Stimulated activated CD4-positive, alpha-beta T cell treated with anti-CD3 and anti-CD28 coated beads, Interleukin-1b, Interleukin-23, amount 100 ng/mL, for 24 hours (primary cell): Measurements from ENCODE around the gene KMO.

Source experiments
- DNase-seq, 4 experiments: peaks; one replicate each; pipeline ENCODE4 v3.0.0-alpha.2; 2020; ENCODE audit warnings: low read depth in 4 of 4, low spot score in 1 of 4

The KMO gene

DNA sequence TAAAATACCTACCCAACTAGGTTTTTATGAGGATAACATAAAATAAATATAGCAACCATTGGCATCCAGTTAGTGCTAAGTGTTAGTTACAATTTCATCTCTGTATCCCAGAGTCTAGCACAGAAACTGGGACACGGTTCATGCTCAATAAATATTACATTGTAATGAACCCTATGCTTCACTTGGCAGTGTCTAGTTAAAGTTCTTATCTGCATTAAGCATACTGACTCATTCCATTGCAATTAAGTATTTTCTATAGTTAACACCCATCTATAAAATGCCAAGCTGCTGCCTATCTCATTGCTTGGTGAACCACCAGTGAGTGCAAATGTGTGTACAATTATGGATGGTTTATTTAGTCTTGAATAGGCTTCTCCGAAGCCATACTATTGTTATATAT, 92.8 kb downstream of the KMO start:
- no peak for DNase-seq

DNA sequence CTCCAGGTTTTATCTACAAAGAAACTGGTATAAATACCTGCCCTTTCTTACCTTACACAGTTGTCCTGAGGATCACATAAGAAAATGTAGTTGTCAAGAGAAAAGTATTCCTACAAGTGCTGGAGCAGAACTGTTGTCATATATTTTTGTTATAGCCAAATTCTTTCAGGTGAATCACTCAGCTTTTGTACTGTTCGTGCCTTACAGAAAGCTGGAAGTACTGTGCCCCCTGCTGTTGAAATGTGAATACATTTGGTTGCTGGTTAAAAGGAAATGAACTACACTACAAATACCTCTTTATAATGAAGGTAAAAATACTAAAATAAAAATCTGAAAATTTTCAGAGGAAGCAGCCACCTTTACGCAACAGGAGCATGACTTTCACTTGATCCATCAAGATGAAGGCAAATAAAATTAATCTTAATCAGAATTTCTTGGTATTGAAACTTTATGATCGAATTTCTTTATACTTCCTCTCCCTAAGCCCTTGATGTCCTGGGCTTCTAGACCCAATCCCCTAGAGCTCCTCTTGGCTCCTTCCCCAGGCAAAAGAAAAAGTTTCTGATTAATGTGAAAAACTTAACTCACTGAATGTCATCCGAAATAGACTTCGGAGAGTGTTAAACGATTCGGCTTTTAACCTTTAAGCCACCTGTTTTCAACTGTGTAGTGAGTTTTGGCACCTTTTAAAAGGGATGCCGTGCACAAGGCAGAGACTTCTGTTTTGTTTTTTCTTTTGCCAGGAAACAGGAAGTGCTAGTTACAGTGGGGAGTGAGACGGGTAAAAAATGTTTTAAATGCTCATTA, 95.5 kb downstream of the KMO start:
- DNase-seq, result peak in 1 of 4 experiments; percentile 7

DNA sequence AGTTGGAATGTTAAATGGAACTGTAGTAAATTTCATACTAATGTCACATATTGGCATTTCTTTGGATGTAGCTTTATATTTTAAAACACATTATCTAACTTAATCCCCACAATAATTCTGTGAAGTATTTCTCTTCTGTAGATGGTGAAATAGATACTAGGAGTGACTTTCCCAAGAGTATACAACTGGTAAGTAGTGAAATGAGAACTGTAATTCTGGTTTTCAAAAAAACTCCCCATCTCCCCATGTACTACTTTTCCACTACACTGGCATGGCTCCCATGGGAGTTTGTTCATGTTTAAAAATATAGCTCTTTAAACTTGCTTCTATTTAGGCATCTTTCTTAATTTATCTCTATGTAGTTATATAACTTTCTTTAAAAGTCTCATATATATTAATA, 97.8 kb downstream of the KMO start:
- no peak for DNase-seq

DNA sequence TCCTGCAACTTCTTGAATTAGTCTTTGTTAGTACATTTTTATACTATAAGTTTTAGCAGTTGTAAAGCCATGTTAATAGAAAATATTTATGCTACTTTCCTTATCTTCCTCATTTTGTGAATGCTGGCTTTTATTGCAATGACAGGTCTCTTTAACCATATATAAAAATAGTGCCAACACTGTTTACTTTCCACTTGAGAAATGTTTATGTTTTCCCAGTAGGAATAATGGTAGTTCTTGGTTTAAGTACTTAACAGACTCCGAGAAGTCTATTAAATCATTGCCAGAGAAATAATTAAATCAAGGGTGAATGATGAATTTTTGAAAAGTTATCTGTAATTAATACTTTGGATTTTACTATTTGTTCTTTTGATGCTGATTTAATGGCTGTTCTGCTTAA, 98.3 kb downstream of the KMO start:
- no peak for DNase-seq

DNA sequence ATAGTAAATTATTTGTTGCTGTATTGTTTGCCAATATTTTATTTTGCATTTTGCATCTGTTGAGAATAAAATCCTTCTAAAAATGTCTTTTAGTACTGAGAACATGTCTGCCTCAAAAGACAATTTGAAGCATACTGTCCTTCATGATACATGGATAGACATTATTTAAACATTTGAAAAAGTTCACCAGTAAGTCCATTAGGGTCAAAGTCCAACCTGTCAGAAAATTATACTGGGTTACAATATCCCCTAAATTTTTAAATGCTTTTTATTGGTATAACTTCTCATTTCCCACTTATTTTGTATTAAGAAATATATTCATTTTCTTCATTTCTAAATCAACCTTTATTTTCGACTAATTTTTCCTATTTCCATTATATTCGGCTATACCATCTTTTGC, 98.7 kb downstream of the KMO start:
- no peak for DNase-seq

DNA sequence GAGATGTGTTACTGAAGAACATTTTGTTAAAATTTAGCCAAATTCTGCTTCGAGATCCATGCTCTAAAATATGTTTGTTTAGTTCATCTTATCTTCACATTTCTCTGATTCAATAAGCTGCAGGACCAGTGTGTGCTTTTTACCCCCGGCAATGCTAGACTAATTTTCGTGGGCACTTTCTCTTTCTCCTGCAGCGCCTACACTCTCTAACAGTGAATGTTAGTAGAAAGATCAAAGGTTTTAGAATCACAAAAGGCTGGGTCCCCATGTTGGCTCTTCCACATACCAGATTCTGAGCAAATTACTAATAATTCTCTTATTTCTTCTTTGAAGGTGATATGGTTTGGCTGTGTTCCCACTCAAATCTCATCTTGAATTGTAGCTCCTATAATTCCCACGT, 99.5 kb downstream of the KMO start:
- no peak for DNase-seq

DNA sequence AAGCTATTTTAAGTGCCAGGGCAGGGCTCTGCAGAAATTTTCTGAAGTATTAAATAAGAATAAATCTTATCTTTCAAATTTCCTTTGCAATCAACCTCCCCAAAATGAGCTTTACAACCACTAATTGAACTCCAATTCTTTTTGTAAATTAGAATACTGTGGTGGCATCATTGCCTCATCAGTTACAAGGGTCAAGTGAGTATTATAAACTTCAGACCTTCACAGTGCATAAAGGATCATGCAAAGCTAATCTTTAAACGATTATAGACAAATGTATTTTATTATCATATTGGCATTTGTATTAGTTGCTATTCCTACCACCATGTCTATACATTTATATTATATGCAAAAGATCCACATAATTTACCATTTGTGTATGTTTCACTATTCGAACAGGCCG, 100.8 kb downstream of the KMO start:
- DNase-seq, result no peak

DNA sequence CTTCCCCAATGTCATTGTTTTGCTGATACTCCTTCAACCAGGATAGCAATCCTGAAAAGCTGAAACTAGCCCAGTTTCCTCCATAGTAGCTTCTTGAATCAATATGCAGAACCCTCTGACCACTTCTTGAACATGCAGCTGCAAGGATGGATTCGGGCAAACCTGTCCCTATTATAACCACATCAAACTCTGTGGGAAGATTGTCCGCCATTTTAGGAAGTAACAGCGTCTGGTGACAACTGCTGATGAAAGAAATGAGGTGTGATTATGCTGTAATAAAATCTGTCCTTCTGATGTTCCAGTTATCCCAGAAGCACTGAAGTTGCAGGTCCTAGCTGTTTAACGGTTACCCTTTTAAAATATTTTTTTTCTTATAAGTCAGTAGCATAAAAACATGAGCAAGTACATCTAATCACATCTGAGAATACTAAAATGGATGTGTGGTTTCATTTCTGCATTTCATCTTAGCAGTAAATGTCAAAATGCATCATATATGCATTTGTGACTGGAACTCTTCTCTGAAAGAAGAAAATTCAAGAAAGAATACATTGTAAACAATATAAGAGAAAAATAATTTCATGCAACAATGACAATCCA, 103.5 kb downstream of the KMO start:
- no peak for DNase-seq

DNA sequence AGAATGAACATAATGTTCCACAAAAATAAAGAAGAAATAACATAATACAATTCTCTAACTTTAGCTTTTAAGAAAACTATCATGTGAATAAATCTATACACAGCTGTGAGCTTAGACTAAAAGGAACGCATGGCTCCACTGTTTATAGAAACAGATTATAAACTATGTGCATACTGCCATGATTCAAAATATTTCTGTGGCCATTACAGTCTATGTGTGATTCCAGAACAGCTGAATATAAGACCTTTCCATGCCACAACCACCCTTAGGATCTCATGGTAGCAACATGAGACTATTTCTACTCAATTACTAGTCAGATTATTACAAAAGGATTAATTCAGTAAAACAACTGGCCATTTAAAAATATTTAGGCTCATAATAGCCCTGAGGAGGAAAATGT, 104.1 kb downstream of the KMO start:
- DNase-seq, result no peak

DNA sequence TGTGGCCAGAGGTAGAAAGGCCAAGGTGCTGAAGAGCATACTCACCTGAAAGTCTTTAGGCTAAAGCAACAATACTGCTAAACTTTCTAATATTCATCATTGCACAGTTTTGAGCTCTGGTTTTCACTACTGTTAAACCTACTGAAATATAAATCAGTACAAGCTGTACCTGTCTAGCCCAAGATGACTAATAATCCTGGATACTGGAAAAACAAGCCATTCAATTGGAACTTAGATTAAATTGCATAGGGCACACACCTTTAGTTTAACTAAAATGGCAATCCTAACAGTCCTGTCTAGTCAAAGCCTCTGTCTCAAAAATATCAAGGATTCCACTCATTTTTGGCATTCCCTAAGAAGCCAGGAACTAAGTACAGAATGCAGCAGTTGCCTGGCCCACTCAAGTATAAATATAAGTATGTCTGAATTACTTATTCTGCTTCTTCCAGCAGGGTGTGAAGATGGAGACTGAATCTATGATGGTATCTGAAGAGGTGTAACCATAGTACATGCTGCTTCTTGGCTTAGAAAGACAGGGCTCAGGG, 104.9 kb downstream of the KMO start:
- no peak for DNase-seq

DNA sequence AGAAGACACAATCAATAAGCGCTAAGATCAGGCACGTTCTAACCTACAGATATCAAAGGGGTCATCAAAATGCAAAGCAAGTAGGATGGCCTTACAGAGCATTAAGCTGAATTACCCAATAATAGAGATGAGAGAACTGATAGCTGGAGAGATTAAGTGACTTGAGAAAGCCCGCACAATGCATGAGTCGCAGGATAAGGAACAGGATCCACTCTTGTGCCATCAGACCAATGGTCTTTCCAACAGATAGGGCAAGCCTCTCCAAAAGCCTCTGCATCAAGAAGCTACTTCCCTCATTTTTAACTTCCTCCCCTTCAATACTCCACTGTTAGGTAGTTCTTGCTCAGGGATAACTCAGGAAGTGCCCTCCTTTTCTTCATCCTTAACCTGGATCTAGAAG, 105.4 kb downstream of the KMO start:
- no peak for DNase-seq

DNA sequence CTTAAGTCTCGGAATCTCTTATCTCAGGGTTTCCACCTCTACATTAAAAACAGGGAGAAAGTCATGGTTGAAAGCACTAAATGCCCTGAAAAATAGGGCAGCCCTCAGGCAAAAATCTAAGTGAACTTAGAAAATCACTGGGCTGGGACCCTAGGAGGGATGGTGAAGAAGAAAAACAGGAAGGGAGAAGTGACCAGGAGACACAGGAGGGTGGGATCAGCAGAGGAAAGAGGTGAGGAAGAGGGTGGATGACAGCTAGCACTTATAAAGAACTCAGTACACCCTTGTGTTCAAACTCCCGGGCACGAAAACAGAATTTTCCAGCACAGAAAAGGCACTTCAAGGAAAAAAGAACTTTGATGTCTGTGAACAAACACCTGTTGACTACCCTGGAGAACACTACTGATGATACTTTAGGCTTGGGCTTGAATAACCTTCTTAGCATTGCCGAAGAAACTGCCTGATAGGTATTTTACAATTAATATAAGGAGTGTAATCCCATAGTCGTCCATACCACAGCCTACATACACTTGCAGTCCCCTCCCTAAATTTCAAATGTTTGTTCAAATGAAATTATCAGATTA, 106.0 kb downstream of the KMO start:
- DNase-seq, result no peak

DNA sequence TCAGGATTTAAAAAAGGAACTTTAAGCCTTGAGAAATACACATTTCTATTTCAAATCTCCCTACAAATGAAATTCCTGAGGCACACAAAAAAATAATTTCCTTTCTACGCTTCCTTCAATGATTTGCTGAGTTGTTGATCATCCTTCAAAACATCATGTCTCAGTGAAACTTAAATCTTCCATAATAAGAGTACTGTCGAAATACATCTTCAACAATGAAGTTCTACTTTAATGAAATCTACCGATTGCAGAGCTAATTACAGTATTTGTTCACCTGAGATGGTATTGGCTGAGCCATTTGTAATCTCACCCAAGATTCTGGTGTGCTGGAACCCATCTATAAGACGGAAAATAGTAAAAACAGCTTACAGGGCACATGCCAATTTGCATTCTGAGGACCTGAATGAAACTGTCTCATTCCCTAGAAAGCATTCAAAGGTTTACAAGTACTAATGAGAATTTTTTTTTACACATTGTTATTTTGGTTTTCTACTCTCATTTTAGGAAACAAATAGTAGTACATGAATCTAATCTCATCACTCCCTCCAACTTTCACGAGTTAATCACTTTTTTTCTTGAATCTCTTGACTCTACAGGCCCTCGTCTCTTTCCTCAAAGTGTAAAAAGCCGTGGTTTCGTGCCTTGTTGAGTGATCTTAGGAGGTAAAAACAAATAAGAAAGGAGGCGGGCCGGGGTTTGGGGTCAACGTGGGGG, 106.9 kb downstream of the KMO start:
- no peak for DNase-seq

DNA sequence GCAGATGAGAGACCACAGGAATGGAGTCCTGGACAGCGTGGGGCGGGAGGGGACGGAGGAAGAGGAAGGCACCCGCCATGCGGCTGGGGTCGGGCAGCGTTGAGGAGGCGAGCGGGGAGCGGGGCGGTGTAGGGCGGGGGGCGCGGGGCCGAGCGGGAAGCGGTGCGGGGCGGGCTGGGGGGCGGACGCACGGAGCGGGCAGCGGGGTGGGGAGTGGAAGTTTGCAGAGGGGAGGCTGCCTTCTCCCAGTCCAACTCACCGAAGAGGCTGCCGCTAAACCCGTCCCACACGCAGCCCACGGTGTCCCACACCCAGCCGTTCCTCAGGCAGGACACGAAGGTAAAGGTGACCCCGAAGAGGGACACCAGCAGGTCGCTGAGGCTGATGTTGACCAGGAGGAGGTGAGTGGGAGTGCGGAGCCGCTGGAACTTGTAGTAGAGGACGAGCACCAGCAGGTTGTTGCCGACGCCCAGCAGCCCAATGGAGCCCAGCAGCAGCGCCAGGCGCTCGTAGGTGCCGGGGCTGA, 107.5 kb downstream of the KMO start:
- peak in 3 of 4 experiments; percentile 3 to 24 (median 7) for DNase-seq

DNA sequence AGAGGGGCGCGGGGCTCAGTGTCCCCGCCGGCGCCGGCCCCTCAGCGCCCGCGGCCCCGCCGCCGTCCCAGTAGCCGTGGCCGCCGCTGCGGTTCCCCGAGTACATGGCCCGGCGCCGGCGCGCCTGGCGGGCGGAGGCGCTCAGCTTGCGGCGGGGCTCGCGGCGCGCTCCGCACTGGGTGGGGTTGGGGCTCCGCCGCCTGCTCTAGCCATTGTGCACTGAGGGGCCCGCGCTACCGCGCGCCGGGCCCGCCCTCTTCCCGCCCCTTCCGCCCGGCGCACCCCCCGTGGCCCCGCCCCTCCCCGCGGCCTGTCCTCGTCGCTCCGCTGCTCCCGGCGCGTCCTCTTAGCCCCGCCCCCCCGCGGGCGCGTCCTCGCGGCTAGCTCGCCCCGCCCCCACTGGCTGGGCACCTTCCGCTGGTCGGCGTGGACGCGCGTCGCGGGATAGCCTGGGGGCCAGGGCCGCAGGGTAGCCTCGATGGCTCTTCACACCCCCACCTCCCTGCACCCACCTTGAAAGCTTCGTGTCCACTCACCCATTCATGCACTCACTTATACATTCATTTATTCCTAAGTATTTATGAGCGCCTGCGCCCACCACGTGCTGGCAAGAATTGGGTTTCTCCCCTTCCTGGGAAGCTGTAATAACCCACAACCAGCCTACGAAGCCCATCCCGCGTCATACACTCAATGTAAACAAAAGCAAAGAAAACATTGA, 108.1 kb downstream of the KMO start, which contains the start of the genes CHML and OPN3:
Gene CHML (minus strand): TSS at position 221 of the 718 bp plus-strand sequence. CDS start 4,603 bp downstream, outside the sequence.
Gene OPN3 (minus strand): TSS at position 221 of the 718 bp plus-strand sequence. CDS start 115 bp downstream, at position 106.
- peak; percentile 88 to 94 (median 90) for DNase-seq

DNA sequence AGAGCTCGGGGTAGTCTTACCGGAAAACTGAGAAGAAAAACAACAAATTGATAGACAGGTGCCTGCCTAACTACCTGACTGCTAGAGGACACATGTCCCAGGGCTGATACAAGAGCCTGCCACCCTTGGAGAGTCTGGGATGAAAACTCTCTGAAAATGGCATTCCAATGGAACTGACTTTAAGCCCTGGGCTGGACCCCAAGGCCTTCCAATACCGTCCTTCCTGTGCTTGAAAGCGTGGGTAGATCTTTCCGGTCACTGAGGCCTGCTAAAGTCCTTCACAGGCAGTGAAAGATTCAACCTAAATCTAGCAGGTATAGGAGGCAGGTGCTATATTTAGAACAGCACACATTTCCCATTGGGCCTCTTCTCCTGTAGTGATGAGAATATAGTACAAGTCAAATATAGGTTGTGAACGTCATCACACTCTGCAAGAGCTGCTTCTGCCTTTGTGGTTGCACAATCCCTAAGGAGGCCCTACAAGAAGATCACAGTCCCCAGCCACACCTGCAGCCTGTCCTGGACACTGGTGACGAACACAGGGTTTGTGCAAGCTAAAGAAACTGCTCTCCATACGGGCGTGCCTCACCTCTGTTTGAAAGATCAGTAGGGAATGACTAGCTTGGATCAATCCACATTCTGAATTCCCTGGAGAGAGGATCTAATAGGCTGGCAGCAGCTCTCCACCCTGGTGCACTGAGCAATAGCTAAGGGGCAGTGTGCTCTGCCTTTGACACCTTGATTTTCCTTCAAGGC, 108.9 kb downstream of the KMO start:
- no peak for DNase-seq

DNA sequence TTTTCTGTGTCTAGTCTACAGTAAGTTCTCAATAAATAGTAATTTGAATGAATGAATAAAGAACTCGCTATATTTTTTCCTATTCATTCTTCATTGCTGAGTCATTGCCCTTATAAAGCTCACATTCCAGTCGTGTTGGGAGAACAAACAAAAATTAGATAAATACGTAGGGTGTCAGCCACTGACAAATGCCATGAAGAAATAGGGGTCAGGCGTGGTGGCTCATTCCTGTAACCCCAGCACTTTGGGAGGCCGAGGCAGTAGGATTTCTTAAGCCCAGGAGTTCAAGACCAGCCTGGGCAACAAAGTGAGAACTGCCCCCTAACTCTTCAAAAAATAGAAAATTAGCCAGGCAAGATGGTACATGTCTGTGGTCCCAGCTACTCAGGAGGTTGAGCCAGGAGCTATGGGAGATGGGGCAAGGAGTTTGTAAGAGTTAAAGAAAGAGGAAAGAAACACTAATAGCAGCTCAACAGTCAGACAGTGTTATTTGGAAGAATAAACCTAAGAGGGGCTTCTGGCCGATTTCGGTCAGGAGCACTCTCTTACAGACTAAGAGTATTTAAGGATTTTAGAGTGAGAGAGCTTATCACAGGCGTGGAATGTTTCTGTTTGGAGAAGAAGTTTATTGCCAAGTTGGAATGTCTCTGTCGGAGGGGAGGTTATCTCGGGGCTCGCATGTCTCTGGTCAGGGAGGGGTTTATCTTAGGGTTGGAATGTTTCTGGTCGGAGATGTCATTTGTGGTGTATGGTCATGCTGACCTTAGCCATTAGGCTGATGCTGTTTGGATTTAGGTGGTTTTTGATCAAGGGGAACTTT, 109.8 kb downstream of the KMO start:
- no peak for DNase-seq

DNA sequence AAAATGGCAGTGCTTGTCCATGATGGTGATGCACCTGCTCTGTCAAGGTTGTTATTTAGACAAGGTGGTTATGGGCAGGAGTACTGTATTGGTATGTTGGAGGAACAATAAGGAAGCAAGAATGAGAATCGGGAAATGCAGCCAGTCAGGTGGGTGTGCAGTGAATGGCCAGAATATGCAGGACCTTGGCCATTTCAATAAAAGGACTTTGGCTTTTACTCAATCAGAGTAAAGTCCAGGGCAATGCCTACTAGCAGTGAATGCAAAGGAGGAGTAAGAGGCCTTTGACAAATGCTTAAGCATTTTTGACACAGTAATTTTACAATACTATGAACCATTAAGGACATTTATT, 110.4 kb downstream of the KMO start:
- no peak for DNase-seq

DNA sequence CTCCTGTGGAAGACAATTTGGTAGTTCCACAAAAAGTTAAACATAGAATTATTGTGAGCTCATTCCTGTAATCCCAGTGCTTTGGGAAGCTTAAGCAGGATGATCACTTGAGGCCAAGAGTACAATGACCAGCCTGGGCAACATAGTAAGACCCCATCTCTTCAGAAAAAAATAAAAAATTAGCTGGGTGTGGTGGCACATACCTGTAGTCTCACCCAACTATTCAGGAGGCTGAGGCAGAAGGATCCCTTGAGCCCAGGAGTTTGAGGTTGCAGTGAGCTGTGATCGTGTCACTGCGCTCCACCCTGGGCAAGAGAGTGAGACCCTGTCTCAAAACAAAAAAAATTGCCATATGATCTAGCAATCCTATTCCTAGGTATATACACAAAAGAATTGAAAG, 112.1 kb downstream of the KMO start:
- no peak for DNase-seq
